ENCODE data around the gene TSPAN11. TPM values are rescaled to one million over a fixed set of nuclear protein-coding genes. Genes with fewer than 3 reads are reported as not detected.

The TSPAN11 gene
- polyA plus RNA-seq, 2 of the 4 experiments (the other 2 are of a cell fraction), result 0.01 to 0.06 TPM

DNA sequence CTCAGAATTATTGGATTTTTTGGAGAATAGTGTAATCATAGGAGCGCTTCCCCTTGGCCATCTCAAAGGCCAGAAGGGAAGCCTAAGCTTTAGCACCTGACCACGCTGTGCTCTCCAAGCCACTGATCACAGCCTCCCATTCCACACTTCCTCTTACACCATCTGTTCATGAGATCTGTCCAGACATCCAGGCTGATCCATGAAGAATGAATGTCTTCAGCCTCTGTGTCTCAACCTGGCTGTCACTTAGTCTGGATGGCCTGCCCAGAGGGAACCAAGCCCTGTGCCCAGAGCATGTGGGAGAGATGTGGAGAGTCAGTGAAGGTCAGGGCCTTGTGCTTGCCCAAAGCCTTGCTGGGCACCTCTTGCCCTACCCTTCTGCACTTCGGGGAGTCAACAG lies 40.5 kb downstream of the TSPAN11 start:
- Histone ChIP-seq H3K4me2 (no peak overlapping the region), H3K4me1 (no peaks in the 10 kb centered on the region), H3K4me3 (no peak overlapping the region), H3K27ac (no peak overlapping the region), H3K9me3 (no peaks in the 10 kb centered on the region)
- DNase-seq (ENCODE audit: low read depth in 1 of 2, low spot score in 1 of 2), result no peak
- ATAC-seq, result no peak
- no peak for FAIRE-seq
- ChIA-PET CTCF (interaction anchor here (1.0 to 1.2 kb wide), 3 partner anchors 11 to 108 kb away, joined by 3 to 4 read pairs (median 3); no protein-coding TSS in a partner anchor), POLR2A (no interaction called here)
- TF ChIP-seq ZSCAN20 (CRISPR knock-in tag; IDR thresholded peaks at IDR 0.05), result no peak
- TF ChIP-seq, protein P1, sequence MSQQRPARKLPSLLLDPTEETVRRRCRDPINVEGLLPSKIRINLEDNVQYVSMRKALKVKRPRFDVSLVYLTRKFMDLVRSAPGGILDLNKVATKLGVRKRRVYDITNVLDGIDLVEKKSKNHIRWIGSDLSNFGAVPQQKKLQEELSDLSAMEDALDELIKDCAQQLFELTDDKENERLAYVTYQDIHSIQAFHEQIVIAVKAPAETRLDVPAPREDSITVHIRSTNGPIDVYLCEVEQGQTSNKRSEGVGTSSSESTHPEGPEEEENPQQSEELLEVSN (IDR thresholded peaks at IDR 0.05; ENCODE audit: borderline replicate concordance, low read depth), result no peak
- no peak for TF ChIP-seq MAZ (IDR thresholded peaks at IDR 0.05; ENCODE audit: borderline replicate concordance, low read depth, low read length)
- TF ChIP-seq CEBPB (IDR thresholded peaks at IDR 0.05), result no peak
- TF ChIP-seq FOSL2 (IDR thresholded peaks at IDR 0.05), result no peak
- no peak for TF ChIP-seq FOSL2 (CRISPR knock-in tag; IDR thresholded peaks at IDR 0.05)
- TF ChIP-seq SMC3 (IDR thresholded peaks at IDR 0.05), result no peak
- no peak for TF ChIP-seq FOSB (CRISPR knock-in tag; IDR thresholded peaks at IDR 0.05)
- no peak for TF ChIP-seq MAFK (IDR thresholded peaks at IDR 0.05; ENCODE audit: partially characterized antibody)
- TF ChIP-seq HOXB13 (CRISPR knock-in tag; IDR thresholded peaks at IDR 0.05; ENCODE audit: low read depth), result no peak
- WGBS (ENCODE audit: missing lambda C conversion rate), result 45% methylated on average over 3 of the region's 3 CpGs

DNA sequence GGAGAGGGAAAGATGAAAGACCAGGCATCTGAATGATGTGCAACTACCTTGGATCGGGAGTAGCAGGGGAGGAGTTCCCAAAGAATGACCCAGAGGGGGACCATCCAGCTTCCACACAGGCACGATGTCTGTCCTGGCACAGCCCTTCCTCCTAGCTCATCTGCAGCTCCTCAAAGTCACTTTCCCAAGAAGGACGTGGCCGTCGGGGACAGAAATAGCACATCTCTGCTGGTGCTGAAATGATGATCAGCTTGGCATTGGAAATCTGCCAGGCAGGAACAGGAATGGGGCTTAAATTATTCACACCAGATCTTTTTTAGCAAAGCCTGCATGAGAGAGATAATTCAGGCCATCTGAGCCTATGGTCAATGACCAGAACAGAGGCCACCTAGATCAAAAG lies 41.7 kb downstream of the TSPAN11 start:
- FAIRE-seq, result no peak
- CTCF ChIA-PET, result interaction anchor here (1.1 to 10.4 kb wide), 3 partner anchors 16 to 122 kb away, joined by 3 to 70 read pairs (median 3); no protein-coding TSS in a partner anchor
- Histone ChIP-seq H3K4me3 (no peak overlapping the region), H3K4me1 (no peaks in the 10 kb centered on the region), H3K9me3 (no peaks in the 10 kb centered on the region), H3K27ac (no peak overlapping the region), H3K4me2 (no peak overlapping the region)
- no peak for ATAC-seq
- POLR2A ChIA-PET, result no interaction called here
- no peak for DNase-seq (ENCODE audit: low read depth in 1 of 2, low spot score in 1 of 2)
- whole genome bisulfite sequencing (ENCODE audit: missing lambda C conversion rate), result 38% methylated on average over 5 of the region's 5 CpGs
- TF ChIP-seq, protein P2, sequence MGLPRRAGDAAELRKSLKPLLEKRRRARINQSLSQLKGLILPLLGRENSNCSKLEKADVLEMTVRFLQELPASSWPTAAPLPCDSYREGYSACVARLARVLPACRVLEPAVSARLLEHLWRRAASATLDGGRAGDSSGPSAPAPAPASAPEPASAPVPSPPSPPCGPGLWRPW (IDR thresholded peaks at IDR 0.05), result no peak
- TF ChIP-seq, protein P3, sequence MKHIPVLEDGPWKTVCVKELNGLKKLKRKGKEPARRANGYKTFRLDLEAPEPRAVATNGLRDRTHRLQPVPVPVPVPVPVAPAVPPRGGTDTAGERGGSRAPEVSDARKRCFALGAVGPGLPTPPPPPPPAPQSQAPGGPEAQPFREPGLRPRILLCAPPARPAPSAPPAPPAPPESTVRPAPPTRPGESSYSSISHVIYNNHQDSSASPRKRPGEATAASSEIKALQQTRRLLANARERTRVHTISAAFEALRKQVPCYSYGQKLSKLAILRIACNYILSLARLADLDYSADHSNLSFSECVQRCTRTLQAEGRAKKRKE (CRISPR knock-in tag; IDR thresholded peaks at IDR 0.05; ENCODE audit: low read depth), result no peak
- TF ChIP-seq TFCP2L1 (CRISPR knock-in tag; IDR thresholded peaks at IDR 0.05) (no peak), HDAC2 (IDR thresholded peaks at IDR 0.05) (no peak), EHF (CRISPR knock-in tag; IDR thresholded peaks at IDR 0.05) (no peak), EP300 (IDR thresholded peaks at IDR 0.05) (no peak), MAFK (IDR thresholded peaks at IDR 0.05; ENCODE audit: partially characterized antibody) (no peak), NFE2L2 (conservative IDR thresholded peaks at IDR 0.05; ENCODE audit: low read length) (no peak), CBX2 (IDR thresholded peaks at IDR 0.05; ENCODE audit: borderline replicate concordance, low read depth) (no peak), ZFP36 (IDR thresholded peaks at IDR 0.05; ENCODE audit: borderline replicate concordance, partially characterized antibody) (no peak), HOXB5 (CRISPR knock-in tag; IDR thresholded peaks at IDR 0.05) (no peak), NPAS2 (CRISPR knock-in tag; IDR thresholded peaks at IDR 0.05; ENCODE audit: borderline replicate concordance) (no peak), MAZ (IDR thresholded peaks at IDR 0.05; ENCODE audit: borderline replicate concordance, low read depth, low read length) (no peak), KDM1A (IDR thresholded peaks at IDR 0.05; ENCODE audit: low read depth) (no peak), TP53 (CRISPR knock-in tag; IDR thresholded peaks at IDR 0.05) (no peak), POLR2AphosphoS2 (conservative IDR thresholded peaks at IDR 0.05; ENCODE audit: low read length) (no peak)
- TF ChIP-seq, protein P4, sequence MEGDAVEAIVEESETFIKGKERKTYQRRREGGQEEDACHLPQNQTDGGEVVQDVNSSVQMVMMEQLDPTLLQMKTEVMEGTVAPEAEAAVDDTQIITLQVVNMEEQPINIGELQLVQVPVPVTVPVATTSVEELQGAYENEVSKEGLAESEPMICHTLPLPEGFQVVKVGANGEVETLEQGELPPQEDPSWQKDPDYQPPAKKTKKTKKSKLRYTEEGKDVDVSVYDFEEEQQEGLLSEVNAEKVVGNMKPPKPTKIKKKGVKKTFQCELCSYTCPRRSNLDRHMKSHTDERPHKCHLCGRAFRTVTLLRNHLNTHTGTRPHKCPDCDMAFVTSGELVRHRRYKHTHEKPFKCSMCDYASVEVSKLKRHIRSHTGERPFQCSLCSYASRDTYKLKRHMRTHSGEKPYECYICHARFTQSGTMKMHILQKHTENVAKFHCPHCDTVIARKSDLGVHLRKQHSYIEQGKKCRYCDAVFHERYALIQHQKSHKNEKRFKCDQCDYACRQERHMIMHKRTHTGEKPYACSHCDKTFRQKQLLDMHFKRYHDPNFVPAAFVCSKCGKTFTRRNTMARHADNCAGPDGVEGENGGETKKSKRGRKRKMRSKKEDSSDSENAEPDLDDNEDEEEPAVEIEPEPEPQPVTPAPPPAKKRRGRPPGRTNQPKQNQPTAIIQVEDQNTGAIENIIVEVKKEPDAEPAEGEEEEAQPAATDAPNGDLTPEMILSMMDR (IDR thresholded peaks at IDR 0.05), result no peak
- TF ChIP-seq, protein P5, sequence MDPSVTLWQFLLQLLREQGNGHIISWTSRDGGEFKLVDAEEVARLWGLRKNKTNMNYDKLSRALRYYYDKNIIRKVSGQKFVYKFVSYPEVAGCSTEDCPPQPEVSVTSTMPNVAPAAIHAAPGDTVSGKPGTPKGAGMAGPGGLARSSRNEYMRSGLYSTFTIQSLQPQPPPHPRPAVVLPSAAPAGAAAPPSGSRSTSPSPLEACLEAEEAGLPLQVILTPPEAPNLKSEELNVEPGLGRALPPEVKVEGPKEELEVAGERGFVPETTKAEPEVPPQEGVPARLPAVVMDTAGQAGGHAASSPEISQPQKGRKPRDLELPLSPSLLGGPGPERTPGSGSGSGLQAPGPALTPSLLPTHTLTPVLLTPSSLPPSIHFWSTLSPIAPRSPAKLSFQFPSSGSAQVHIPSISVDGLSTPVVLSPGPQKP (IDR thresholded peaks at IDR 0.05; ENCODE audit: low read depth, low read length), result no peak
- TF ChIP-seq, protein P6, sequence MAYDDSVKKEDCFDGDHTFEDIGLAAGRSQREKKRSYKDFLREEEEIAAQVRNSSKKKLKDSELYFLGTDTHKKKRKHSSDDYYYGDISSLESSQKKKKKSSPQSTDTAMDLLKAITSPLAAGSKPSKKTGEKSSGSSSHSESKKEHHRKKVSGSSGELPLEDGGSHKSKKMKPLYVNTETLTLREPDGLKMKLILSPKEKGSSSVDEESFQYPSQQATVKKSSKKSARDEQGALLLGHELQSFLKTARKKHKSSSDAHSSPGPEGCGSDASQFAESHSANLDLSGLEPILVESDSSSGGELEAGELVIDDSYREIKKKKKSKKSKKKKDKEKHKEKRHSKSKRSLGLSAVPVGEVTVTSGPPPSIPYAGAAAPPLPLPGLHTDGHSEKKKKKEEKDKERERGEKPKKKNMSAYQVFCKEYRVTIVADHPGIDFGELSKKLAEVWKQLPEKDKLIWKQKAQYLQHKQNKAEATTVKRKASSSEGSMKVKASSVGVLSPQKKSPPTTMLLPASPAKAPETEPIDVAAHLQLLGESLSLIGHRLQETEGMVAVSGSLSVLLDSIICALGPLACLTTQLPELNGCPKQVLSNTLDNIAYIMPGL (CRISPR knock-in tag; IDR thresholded peaks at IDR 0.05; ENCODE audit: borderline replicate concordance), result no peak

Data from A549 (cell line).